NCI-H2107 (cell line): ENCODE results near the gene VPS13D.

Experiments
- DNase-seq: peaks from one replicate; lab custom pipeline; 2025; lab: John Stamatoyannopoulos, UW

The VPS13D gene

DNA sequence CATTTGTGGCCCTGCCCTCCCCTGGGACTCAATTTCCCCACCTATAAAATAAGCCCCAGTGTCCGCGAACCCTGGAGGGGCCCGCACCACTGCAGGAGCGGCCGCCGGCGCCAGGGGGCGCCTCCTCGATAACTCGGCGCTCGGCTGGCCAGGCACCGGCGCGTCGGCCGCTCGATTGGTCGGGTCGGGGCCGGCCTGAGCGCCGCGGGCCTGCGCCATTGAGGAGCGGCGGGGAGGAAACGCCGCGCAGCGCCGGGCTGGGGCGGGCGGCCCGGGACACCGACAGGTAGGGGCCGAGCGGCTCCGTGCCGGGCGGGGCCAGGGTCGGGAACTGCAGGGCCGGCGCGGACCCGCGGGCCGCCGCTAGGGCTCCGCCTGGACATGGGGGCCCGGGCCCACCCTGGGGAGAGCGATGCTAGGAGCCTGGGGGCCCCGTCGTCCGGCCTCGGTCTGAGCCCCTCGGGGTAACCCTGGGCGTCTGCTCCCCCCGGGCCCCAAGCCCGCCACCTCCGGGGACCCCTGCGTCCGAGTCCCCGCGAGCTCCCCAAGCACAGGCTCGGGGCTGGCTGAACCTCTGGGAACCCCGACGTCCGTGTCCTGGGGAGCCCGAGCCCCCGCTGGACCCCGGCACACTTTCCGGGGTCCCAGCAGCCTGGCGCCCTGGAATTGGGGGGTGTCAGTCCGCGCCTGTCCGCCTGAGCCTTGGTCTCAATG, at the start of gene VPS13D:
VPS13D (plus strand) TSS at position 196 of the 714 bp plus-strand sequence. CDS start 4,237 bp downstream, outside the sequence.
- peak; percentile 68 for DNase-seq

- DNase-seq, result no peak
Measured at GRCh38 chr1:12180315-12180714, 49.5 kb upstream of the VPS13D start.

DNA sequence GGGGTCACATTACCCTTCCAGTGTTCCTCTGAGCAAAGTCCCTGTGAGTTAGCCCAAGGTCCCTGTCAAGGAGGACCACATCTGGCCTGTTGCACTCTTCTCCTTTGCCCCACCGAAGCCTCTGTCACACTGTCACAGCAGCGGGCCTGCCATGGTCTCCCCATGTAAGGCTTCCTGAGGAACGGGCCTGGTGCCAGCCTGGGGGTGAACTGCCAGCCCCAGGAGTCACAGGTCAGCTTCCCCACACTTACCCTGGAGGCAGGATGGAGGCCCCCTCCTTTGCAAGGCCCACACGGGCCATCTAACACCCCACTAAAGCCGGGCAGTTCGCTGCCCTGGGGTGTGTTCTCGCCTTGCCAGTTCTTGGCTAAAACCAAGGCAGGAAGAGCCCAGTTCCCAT, 48.9 kb upstream of the VPS13D start:
- DNase-seq, result no peak

DNA sequence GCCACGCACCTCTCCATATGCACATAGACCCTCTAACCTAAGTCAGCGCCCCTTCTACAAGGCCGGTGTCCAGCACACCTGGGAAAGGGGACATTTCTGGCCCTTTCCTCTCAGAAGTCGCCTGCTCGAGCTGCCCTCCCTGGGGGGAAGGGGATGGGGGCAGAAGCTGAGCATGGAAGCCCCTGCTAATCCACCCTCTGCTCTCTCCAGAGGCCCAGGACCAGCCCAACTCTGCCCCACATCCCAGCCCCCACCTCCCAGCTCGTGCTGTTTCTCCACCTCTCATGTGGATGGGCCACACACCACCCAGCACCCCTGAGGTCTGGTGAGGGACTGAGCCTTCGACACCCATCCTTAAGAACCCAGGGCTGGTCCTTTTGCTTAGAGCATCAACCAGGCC, 48.3 kb upstream of the VPS13D start:
- no peak for DNase-seq

DNA sequence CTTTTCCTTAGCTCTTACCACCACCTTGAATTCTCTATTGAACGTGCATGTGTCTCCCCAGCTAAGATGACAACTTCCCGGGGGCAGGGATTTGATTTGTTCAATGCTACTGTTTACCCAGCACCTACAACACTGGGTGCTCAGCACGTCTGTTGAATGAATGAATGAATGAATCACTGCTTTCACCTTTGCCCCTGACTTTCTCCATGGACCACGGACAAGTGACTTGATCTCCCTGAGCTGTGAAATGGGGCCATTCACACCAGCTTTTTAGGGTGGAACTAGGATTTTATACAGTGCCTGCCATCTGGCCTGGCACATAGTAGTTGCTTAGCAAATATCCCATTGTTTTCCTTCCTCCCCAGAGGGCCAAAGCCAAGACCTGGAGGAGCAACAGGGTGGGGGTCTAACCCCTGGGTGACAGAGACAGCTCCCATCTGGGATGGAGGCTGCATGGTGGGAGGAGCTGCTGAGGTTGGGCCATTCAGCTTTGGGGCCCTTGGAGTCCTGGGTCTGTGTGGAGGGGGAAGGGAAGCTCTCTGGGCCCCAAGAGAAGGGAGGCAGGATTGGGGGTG, 47.3 kb upstream of the VPS13D start:
- no peak for DNase-seq

DNA sequence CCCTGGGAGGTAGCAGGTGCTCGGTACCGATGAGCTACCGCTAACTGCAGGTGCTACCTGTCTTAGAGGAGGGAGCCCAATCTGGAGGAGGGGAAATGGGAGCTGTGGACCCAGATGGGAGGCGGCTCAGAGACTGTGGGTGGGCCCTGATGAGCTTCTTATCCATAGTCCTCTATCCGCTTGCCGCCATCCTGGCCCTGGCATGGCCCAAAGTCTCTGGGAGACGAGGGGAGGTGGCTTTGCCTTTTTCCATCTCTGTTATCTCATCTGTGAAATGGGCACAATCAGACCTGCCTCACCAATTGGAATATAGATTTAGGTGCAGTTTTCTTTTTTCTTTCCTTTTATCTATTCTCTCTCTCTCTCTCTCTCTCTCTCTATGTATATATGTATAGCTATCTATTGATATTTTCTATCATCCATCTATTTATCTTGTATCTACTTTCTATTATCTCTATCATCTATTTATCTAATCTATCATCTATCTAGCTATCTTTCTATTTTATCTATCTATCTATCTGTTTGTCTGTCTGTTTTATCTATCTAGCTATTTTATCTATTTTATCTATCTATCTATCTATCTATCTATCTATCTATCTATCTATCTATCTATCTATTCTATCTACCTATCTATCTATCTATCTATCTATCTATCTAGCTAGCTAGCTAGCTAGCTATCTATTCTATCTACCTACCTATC, 46.6 kb upstream of the VPS13D start:
- no peak for DNase-seq

GRCh38 chr1:12184008-12184681, 45.7 kb upstream of the VPS13D start:
- no peak for DNase-seq

GRCh38 chr1:12185036-12185917, 44.6 kb upstream of the VPS13D start:
- DNase-seq, result no peak

DNA sequence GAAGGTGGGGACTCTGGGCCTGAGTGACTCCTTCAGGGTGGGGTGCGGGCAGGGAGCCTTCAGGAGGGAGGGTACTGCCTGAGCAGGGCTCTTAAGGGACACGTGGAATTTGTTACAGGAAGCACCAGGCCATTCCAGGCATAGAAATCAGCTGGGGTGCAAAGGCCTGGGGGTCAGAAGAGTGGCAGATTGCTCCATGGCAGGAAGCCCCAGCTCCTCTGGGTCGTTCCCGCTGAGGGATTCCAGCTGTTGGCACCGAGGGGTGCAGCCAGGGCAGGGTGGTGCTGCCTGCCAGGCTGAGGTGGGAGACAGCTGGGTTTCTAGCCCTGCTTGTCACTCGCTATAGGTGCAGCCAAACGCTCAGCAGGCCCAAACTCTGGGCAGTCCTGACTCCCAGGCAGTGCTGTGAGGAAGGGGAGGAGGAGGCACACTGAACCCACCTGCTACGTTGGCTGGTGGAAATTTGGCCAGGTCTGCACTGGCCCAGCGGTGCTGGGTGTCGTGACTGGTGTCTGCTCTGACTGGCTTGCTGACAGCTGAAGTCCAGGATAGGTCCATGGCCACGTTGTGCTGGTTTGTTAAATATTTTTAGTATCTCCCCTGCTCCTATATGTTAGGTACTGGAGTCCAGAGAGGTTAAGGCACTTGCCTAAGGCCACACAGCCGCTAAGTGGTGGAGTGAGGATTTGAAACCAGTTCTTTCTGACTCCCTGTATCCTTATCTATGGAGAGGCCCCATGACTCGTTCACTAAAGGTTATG, 43.7 kb upstream of the VPS13D start:
- no peak for DNase-seq

DNA sequence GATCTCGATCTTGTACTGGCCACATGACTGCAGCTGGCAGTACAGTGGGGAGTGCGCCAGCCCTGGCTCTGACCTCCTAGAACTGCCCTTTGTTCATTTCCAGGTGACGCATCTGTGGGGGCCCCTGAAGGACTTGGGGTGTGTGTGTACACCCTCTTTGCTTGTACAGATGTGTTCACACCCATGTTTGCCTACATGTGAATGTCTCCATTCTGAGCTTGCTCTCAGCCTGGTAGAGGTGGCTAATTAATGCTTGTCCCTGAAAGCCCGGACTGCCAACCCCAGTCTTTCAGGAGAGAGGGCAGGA, 43.2 kb upstream of the VPS13D start:
- DNase-seq, result no peak

DNA sequence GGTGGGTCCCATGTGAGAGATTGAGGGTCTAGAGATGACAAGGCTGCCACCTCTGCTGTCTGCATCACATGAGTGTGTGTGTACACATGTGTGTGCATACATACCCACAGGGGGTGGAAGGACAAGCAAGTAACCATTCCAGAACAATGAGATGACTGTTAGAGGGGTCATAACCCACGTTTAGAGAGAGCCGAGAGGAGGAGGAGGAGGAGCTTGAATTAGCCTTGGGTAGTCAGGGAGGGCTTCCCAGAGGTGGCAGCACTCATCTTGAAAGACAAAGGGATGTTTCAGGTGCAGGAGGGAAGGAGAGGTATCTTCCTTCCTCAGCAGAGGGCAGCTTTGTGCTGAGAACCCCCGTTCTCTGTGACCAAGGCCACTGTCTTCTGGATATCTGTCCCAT, 41.7 kb upstream of the VPS13D start:
- DNase-seq, result no peak

GRCh38 chr1:12188657-12189327, 41.0 kb upstream of the VPS13D start:
- no peak for DNase-seq

- no peak for DNase-seq
Measured at GRCh38 chr1:12189328-12189682, 40.5 kb upstream of the VPS13D start.

DNA sequence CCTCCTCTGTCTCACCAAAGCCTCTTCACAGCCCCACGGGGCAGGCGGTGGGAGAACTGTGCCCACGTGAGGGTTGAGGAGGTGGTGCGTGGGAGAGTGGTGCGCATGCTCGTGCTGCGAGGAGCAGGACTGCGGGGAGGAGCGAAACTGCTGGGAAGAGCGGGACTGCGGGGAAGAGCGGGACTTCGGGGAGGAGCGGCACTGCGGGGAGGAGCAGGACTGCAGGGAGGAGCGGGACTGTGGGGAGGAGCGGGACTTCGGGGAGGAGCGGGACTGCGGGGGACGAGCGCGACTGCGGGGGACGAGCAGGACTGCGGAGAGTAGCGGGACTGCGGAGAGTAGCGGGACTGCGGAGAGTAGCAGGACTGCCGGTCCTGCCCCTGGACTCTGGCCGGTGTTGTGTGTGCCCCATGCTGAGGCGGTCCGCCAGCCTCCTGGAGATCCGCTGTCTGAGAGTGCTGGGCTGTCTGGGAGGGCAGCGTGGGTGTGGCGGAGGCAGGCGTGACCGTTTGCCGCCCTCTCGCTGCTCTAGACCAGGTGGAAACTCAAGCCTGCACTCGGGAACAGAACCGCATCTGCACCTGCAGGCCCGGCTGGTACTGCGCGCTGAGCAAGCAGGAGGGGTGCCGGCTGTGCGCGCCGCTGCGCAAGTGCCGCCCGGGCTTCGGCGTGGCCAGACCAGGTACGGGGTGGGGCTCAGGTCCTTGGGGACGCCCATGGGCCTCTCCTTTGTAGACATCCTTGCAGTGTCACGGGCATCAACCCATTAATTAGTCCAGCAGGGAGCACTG, 38.4 kb upstream of the VPS13D start:
- no peak for DNase-seq

GRCh38 chr1:12194666-12195216, 35.1 kb upstream of the VPS13D start:
- DNase-seq, result no peak

DNA sequence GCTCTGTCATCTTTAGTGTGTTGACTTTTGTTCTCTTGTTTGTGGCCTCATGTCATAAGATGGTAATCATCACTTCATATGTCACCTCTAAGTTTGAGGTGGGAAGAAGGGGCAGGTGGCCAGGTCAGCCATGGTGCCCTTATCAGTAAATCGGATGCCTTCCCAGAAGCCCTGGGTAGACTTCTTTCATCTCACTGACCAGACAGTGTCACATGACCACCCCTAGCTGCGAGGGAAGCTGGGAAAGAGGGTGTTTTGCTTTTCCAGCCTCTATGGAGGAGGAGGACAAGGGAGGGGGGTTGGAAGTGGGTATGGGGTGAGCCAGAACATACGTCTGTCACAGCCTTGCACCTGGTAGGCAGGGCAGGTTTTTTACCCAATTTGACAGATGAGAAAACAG, 34.4 kb upstream of the VPS13D start:
- DNase-seq, result no peak

DNA sequence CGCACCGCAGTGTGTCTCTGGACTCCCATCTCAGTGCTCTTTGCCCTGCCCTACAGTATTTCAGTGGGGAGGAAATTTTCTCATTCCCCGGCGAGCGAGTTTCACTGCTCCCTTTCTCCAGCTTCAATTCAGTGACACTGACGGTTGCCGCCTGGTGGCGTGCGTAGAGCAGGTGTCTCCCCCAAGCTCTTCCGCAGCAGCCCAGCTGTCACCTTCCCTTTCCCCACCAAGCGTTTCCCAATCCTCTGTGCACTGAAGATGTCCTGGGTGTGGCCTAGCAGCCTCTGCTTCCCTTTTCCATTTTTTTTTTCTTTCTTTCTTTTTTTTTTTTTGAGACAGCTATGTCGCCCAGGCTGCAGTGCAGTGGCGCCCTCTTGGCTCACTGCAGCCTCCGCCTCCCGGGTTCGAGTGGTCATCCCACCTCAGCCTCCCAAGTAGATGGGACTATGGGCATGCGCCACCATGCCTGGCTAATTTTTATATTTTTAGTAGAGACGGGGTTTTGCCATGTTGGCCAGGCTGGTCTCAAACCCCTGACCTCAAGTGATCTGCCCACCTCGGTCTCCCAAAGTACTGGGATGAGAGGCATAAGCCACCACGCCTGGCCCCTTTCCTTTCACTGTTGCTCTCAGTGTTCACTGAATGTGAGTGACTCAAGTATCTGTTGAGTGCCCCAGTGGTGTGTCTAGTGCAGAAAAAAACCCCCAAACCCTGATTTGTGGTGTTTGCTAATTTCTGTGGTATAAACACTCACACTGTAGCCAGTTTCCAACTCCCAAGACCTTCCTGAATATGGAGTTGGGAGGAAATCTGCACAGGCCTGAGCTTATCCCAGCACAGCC, 33.0 kb upstream of the VPS13D start:
- DNase-seq, result no peak

DNA sequence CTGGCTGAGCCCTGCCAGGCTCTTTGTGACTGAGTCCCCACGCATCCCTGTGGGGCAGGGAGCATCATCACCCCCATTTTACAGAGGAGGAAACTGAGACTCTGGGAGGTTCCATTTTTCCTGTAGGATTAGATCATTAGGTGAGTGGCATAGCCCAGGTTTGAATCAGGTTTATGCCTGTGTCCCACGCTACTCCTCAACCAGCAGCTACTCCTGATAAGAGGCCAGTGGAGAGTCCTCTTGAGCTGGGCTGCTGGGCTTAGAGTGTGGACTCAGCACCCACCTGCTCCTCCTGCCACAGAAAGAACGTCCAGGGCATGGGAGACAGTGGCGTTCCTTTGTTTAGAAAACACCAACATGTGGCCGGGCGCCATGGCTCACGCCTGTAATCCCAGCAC, 32.3 kb upstream of the VPS13D start:
- DNase-seq, result no peak

- no peak for DNase-seq
Measured at GRCh38 chr1:12200208-12200607, 29.6 kb upstream of the VPS13D start.
